ENCODE data around the gene NFIX. TPM values are rescaled to one million over a fixed set of nuclear protein-coding genes. Genes with fewer than 3 reads are reported as not detected.

Gene NFIX
- total and polyA plus RNA-seq, 9 of the 15 experiments (the other 6 are each of a cell fraction or from before 2014, with no cell fraction given) = 0.28 to 26.8 (median 5.4) TPM

GRCh38 chr19:13102666-13103580, 107.6 kb downstream of the NFIX start, which contains the start of gene LYL1 (continued):
- peak; percentile 93 for TF ChIP-seq ZBED1 (IDR thresholded peaks at IDR 0.05)
- peak; percentile 66 for TF ChIP-seq POLR2A (conservative IDR thresholded peaks at IDR 0.05)
- TF ChIP-seq HNRNPLL (IDR thresholded peaks at IDR 0.05; ENCODE audit: low read depth, low read length, poor library complexity, severe bottlenecking) = peak; percentile 68
- TF ChIP-seq ZNF592 (IDR thresholded peaks at IDR 0.05) = peak; percentile 96
